Colonic mucosa (tissue), 4 donors: ENCODE data around the gene FUBP1. TPM values are rescaled to one million over a fixed set of nuclear protein-coding genes. Genes with fewer than 3 reads are reported as not detected.

ENCODE experiments used
- DNase-seq: peaks from one replicate; pipeline ENCODE4 v3.0.0-alpha.2; 2020
- H3K27ac ChIP-seq: fragments of 200-600 bp; one replicate; pipeline ENCODE4 v1.8.0; 2021
- H3K27me3 ChIP-seq: fragments of 200-600 bp; one replicate; pipeline ENCODE4 v1.8.0; 2021
- H3K36me3 ChIP-seq: fragments of 200-600 bp; one replicate; pipeline ENCODE4 v1.8.0; 2021
- H3K4me1 ChIP-seq: fragments of 200-600 bp; one replicate; pipeline ENCODE4 v1.8.0; 2021; ENCODE audit warnings: mild to moderate bottlenecking
- H3K4me3 ChIP-seq: fragments of 200-600 bp; one replicate; pipeline ENCODE4 v1.8.0; 2021
- H3K9ac ChIP-seq, 2 donors: one replicate each; pipeline ENCODE4 v1.7.0; 2013; ENCODE audit warnings: control low read depth in 2 of 2, low read depth in 2 of 2, low read length in 2 of 2
- H3K9me3 ChIP-seq: fragments of 200-600 bp; one replicate; pipeline ENCODE4 v1.8.0; 2021
- CTCF ChIP-seq: fragments of 200-600 bp; IDR thresholded peaks from one replicate; pipeline ENCODE4 v1.8.0; 2022; ENCODE audit warnings: antibody characterized with exemption, mild to moderate bottlenecking
- intact Hi-C: fragments of 100-400 bp; cut with DNase I; formaldehyde crosslinking; loops from one replicate; pipeline ENCODE4 v1.14.1; 2022
- total RNA-seq, 2 donors: library from RNA; stranded (reverse); fragmentation: NEBNext Ultra II Directional in 1 of 2; extraction: Animal tissue kit (Norgen Biotek cat#: 25700) in 1 of 2; gene quantifications; one replicate each; pipeline ENCODE4 v1.2.1, GENCODE V29; 2021
- donor health status: healthy.
- donor health status: DM: no; HTN: no; CAD: no.
- donor health status: DM: no; HTN: no; CAD: no.

Gene FUBP1
- total RNA-seq, 2 donors from 2014 or later = 81.1 to 118 TPM

GRCh38 chr1:77910116-77910515, 68.8 kb downstream of the FUBP1 start:
- no peak for DNase-seq
- TF ChIP-seq CTCF = no peak
- H3K27me3 ChIP-seq = no peaks in the 10 kb centered on the region
- H3K4me3 ChIP-seq = no peak overlapping the region
- no peaks in the 10 kb centered on the region for H3K9me3 ChIP-seq
- intact Hi-C loops = no loop called here
- no peak overlapping the region for H3K27ac ChIP-seq
- H3K36me3 ChIP-seq = no peaks in the 10 kb centered on the region
- no peak overlapping the region for H3K9ac ChIP-seq
- no peaks in the 10 kb centered on the region for H3K4me1 ChIP-seq

GRCh38 chr1:77906624-77907023, 72.2 kb downstream of the FUBP1 start:
- Histone ChIP-seq H3K4me1 (no peaks in the 10 kb centered on the region), H3K27me3 (no peaks in the 10 kb centered on the region), H3K27ac (no peak overlapping the region), H3K9ac (no peak overlapping the region), H3K9me3 (no peaks in the 10 kb centered on the region), H3K4me3 (no peak overlapping the region), H3K36me3 (no peaks in the 10 kb centered on the region)
- no peak for DNase-seq
- intact Hi-C loops = no loop called here
- TF ChIP-seq CTCF = no peak

GRCh38 chr1:77906019-77906545, 72.8 kb downstream of the FUBP1 start:
- intact Hi-C loops = no loop called here
- no peak for DNase-seq
- no peak overlapping the region for H3K27ac ChIP-seq

GRCh38 chr1:77905603-77906002, 73.3 kb downstream of the FUBP1 start:
- Histone ChIP-seq H3K4me1 (no peaks in the 10 kb centered on the region), H3K27ac (no peak overlapping the region), H3K9ac (no peak overlapping the region), H3K9me3 (no peaks in the 10 kb centered on the region), H3K4me3 (no peak overlapping the region), H3K27me3 (no peaks in the 10 kb centered on the region), H3K36me3 (no peaks in the 10 kb centered on the region)
- DNase-seq = no peak
- intact Hi-C loops = no loop called here
- no peak for TF ChIP-seq CTCF

More at GRCh38 chr1:77906019-77906545, 72.8 kb downstream of the FUBP1 start:
- Histone ChIP-seq H3K36me3 (no peaks in the 10 kb centered on the region), H3K9ac (no peak overlapping the region), H3K27me3 (no peaks in the 10 kb centered on the region), H3K9me3 (no peaks in the 10 kb centered on the region), H3K4me1 (no peaks in the 10 kb centered on the region), H3K4me3 (no peak overlapping the region)
- TF ChIP-seq CTCF = no peak

GRCh38 chr1:77900687-77901293, 78.1 kb downstream of the FUBP1 start:
- H3K4me3 ChIP-seq = no peak overlapping the region
- intact Hi-C loops = loop anchor here (5.0 kb wide), 1 partner anchor 68 kb away; no protein-coding TSS in a partner anchor
- H3K27ac ChIP-seq = no peak overlapping the region

More at GRCh38 chr1:77900687-77901293, 78.1 kb downstream of the FUBP1 start:
- H3K4me1 ChIP-seq = no peaks in the 10 kb centered on the region
- H3K9me3 ChIP-seq = no peaks in the 10 kb centered on the region
- no peak overlapping the region for H3K9ac ChIP-seq
- no peaks in the 10 kb centered on the region for H3K27me3 ChIP-seq
- no peaks in the 10 kb centered on the region for H3K36me3 ChIP-seq
- DNase-seq = peak; percentile 23
- peak; percentile 45 for TF ChIP-seq CTCF
